ENCODE results near the gene HMGN3.

GRCh38 chr6:79250559-79250958 lies 16.1 kb upstream of the HMGN3 start:
- TF ChIP-seq CTCF (IDR thresholded peaks at IDR 0.05) = peak in 3 of 12 donors; percentile 1 to 26 (median 12)
- TF ChIP-seq POLR2A (IDR thresholded peaks at IDR 0.05) = no peak

All from heart left ventricle (tissue), 13 donors.